NCI-H128 (cell line): ENCODE measurements around the gene CHD6.

Experiments
- DNase-seq: peaks from one replicate; lab custom pipeline; 2025; ENCODE audit not compliant: unreplicated experiment; lab: John Stamatoyannopoulos, UW

The CHD6 gene

DNA sequence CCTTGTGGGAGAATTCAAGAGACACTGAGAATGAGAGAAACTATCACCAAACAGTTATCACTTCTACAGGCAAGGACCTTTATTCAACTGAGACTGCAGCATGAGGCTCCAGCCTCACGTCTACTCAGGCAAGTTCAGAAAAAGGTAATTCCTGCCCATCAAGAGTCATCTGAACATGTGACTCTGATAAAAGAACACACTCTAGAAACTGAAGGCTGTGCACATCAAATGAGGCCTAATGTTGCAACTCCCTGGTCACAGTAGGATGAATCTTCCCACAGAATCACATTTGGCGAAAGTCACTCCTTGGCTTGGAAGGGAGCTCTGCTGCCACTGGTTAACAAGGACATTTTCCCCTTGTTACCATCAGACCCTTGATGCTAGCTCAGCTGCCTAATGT lies 180.3 kb downstream of the CHD6 start:
- DNase-seq = no peak

DNA sequence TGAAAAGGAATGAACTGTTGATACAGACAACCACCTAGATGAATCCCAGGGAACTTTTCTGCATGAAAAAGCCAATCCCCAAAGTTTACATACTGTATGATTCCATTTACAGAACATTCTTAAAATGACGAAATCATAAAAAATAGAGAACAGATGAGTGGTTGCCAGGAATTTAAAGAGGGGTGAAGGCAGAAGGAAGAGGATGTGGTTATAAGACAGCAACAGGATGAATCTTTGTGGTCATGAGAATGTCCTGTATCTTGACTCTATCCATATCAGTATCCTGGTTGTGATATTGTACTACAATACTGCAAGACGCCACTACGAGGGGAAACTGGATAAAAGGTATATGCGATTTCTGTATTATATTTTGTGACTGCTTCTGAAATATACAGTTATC lies 181.5 kb downstream of the CHD6 start:
- DNase-seq = no peak

- no peak for DNase-seq
Measured at GRCh38 chr20:41433203-41433602, 185.0 kb downstream of the CHD6 start.

DNA sequence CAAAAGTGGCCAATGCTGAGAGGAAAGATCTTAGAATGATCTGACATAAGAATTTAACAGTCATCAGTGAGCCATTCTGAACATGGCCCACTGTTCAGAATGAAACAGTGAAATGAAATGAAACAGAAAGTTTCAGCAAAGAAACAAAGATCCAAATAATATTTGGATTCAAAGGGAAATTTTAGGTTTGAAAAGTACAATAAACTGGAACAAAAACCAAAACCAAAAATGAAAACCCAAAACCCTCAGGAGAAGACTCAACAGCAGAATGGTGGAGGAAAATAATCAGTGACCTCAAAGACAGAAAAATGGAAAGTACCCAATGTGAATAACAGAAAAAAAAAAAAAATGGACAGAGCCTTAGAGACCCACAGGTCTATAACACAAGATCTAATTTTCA lies 185.4 kb downstream of the CHD6 start:
- no peak for DNase-seq

GRCh38 chr20:41428285-41428684 lies 189.9 kb downstream of the CHD6 start:
- DNase-seq = no peak

DNA sequence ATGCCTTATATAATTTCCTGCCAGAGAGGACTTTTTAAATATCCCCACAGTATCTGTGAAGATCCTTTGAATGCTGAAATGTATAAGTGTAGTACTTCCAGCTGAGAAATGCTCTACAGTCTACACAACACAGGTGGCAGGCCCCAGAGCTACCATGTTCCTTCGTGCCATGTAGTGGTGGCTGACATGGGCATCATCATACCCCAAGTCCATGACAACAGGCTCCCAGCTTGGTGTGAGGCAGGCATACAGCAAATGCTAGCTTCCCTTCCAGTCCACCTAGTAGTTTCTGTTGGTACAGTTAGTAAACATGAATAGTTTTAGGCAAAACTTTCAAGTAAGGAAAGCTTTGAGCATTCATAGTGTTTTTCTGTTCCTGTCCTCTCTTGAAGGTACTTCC lies 190.3 kb downstream of the CHD6 start:
- no peak for DNase-seq

GRCh38 chr20:41426976-41427375 lies 191.2 kb downstream of the CHD6 start:
- no peak for DNase-seq

DNA sequence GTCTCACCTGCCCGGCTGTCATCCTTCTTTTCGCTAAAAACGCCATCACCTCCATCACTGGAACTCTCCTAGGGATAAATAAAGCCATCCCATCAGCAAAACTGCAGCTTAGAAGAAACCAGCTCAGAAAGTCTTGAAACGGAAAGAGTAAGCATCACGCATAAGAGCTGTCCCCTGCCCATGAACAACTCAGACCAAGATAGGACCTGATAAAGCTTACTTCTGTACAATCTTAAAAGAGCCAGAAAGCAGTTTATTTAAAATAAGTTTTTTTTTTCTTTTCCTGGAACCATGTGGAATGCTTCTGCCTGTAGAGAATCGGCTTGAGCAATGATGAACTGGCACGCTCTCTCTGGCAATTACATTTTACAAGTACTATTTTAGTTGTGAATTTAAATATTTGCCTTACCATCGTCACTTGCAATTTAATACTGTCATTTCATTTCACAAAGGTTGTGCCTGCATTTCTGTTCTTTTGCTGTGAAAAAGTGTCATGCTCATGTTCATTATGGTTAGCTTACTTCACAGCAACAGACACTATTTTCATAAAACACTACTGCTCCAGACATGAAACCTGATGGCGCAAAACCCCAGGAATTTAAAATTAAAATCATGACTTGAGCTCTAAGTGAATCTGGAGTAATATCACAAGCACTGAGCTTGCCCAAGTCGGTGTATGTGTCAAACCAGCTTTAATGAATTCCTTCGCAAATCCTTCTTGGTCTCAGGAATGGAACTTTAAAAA lies 191.9 kb downstream of the CHD6 start:
- no peak for DNase-seq

- DNase-seq = no peak
Measured at GRCh38 chr20:41425180-41425884, 192.8 kb downstream of the CHD6 start.

- no peak for DNase-seq
Measured at GRCh38 chr20:41424546-41424945, 193.6 kb downstream of the CHD6 start.

- DNase-seq = no peak
Measured at GRCh38 chr20:41424011-41424410, 194.2 kb downstream of the CHD6 start.

DNA sequence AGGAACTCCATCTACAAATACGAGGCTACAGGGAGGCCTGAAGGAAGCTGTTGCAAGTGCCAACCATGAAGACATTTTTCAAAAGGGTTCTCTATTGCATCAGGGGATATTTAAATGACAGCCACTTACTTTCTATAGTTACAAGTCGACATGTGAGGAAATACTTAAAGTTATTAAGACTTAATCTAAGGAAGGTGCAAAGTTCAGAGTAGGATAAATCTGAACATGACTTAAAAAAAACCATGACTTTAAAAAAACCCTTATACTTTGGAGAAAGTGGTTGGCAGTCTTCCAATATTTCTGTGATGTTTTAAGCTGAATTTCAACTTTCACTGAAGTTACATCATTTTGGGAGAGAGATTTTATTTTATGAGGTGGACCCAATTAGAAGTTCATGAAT lies 195.2 kb downstream of the CHD6 start:
- no peak for DNase-seq

DNA sequence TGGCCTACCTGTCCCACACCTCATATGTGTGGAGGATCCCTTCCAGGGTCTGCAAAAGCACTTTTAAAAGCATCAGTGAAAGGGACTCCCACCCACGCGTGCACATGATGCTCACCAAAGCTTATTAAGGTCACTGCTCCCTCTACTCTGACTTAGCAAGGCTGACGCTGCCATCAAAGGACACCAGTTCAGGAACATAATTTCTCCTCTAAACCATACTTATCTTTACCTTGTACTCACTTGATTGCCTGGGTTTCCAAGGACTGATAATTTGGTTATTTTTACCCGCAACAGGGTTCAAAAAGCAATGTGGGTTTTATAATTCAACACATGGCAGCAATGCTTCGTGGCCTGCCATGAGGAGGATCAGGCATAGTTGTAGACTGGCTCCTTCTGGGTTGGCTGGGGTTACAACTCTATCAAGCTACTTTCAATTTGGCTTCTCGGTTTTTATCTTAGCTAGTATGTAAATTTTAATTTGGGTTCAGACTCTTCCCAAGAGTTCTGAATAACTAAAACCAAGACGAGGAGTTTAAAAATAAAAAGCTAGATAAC lies 199.4 kb downstream of the CHD6 start:
- DNase-seq = no peak

- DNase-seq = no peak
Measured at GRCh38 chr20:41418031-41418430, 200.1 kb downstream of the CHD6 start.

GRCh38 chr20:41415191-41415590 lies 203.0 kb downstream of the CHD6 start:
- DNase-seq = no peak

DNA sequence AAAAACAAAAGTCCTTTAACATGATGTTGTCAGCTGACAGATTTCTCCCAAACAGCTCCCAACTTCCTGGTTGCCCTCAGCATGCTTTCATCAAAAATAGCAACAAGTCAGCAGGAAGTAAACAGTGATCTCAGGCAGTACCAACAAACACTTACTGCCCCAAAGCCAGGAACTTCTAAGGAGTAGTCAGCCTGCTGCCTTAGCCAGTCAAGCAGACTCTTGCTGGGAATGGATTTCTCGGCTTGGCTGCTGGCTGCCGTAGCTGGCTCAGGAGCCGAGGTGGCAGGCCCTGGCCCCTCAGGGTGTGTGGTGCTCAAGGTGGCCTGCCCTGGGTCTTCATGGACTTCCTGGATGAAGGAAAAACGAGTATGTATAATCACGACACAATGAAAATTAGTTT lies 205.0 kb downstream of the CHD6 start:
- no peak for DNase-seq

DNA sequence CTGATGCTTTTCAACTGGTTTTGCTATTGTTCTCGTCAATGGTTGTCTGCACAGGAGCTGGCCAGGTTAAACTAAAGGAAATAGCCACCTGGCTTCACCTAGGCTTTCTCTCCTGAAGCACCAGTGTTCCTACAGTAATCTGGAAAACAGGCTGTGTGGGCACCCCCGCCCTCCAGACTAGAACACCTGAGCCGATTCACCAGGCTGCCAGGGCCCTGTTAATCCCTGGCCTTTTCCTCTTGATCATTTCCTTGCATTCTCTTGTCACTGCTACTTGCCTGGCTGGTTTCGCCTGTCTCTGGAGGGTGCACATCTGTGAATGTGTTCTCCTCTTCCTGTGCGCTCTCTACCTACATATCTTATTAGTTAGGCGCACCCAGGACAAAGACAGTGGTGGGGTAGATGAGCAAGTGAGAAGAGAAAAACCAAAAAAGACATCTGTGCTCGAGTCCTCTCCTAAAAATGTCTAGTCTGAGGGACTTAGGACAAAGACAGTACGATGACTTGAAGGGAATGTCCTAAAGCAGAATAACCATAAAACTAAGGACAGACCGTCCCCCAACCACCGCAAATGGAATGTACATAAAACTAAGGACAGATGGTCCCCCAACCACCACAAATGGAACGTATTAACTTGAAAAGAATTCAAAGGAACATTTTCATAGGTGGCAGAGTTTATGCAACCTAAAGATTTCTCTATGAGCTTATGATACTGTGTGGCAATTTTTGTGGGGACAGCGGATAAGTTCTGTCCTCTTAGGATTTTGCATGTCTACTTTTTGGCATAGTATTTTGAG lies 205.7 kb downstream of the CHD6 start:
- no peak for DNase-seq

DNA sequence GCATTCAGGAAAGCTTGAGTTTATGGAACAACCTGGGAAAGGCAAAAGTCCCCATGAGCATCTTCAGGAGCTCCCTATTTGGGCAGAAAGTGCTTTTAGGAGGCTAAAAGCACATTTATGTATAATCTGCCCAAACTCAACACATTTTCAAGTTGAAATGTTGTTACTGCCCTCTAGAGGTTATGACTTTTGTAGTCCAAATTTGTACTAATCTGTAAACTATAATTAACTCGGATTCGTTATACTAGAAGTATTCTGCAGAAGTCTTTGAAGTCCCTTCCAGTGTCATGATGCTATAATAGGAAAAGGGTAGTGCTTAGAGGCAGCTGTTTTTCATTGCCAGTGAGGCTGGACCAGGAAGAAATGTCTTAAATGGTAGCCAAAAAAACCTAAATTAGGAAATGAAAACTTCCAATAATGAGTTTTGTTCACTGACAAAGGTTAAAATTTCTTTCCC lies 206.8 kb downstream of the CHD6 start:
- no peak for DNase-seq

DNA sequence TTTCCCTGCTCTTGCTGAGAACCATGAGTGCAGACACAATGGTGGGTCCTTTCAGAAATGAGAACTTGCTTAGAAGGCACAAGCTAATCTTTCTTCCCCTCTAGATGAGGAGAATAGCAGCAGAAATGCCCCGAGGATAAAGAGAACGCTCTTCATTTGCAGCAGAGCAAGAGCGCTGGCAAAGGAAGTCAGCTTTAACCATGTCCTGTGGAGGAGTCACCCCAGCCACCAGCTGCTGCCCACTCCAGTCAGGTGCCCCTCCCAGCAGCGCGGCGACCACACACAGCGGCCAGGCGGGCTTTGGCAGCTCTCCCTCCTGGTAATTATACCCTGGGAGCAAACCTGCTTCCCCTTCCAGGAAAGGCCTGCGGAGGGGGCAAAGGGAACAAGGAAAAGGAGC lies 209.2 kb downstream of the CHD6 start:
- DNase-seq = no peak

GRCh38 chr20:41408156-41408794 lies 209.9 kb downstream of the CHD6 start:
- DNase-seq = no peak

DNA sequence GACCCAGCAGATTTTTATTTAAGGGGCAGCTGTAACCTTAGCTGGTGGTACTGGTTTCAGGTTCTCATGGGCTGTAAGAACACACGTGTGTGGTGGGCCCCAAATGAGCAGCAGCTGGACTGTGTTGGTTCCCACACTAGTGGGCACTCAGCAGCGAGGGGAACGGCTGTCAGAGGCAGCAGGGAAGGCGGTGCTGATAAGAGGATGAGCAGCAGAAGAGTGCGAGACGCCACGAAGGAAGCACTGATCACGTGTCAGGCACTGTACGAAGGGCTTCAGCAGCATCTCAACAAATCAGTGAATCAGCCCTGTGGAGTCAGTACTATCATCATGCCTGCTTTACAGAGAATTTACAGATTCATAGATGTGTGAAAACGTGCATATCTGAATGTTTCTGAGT lies 210.6 kb downstream of the CHD6 start:
- DNase-seq = no peak
